Omental fat pad (tissue), 4 donors: Measurements from ENCODE around the gene CATSPER3. TPM values are rescaled to one million over a fixed set of nuclear protein-coding genes. Genes with fewer than 3 reads are reported as not detected.

Experiments used
- ATAC-seq: fragments of 150-250 bp; one replicate; pipeline ENCODE4 v1.9.1; 2016; ENCODE audit warnings: mild to moderate bottlenecking, moderate library complexity; ENCODE audit not compliant: low FRiP score
- DNase-seq: peaks from one replicate; pipeline ENCODE4 v3.0.0-alpha.2; 2019; ENCODE audit warnings: low spot score
- total RNA-seq, 4 donors: library from RNA; depleted of rRNA; stranded (reverse); fragments of >200 nt; gene quantifications; one replicate each; pipeline ENCODE4 v1.1.0, GENCODE V29; 2016
- TF ChIP-seq, protein P1 (sequence below), 3 donors: fragments of 450-650 bp; IDR thresholded peaks; one replicate each; pipeline ENCODE4 v1.5.1; 2016 to 2017; ENCODE audit warnings: antibody characterized with exemption in 3 of 3, mild to moderate bottlenecking in 3 of 3, moderate library complexity in 2 of 3

The CATSPER3 gene
- total RNA-seq, 4 donors from 2014 or later: 0.46 to 0.48 TPM; not detected in 2

DNA sequence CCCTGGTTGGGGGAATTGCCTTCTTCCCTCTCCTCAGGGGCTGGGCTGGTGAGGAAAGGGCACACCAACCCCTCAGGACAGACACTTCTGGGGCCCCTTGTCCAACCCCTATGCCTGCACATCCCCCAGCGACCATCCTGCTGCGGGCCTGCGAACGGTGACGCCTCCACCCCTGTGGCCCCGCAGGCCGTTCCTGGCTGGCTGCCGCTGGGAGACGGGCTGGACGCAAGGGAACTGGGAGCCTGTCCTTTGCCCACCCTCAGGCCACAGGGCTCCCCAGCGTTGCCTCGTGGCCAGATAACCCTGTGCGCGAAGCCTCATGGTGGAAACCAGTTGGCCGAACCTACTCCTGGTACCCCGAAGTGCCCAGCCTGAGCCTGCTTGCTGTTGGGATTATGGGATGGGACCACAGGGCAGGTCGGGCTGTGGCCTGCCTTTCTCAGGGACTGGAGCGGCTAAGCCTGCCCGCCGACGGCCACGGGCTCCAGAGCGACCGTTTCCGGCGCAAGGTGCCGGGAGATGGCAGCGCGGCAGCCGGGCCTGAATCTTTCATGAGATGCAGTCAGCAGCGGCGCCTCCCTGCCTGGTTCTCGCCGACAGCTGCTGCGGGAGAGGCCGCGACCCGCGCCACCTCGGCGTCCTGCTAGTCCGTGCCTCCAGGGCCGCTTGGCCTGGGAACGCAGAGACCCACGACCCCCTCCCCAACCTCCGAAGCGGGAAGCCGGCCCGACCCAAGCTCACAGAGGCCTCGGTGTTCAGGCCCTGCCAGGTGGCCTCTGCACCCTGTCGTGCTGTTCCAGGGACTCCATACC is 72.8 kb downstream of the CATSPER3 start:
- ATAC-seq (no peak), DNase-seq (no peak)
- TF ChIP-seq, protein P1, sequence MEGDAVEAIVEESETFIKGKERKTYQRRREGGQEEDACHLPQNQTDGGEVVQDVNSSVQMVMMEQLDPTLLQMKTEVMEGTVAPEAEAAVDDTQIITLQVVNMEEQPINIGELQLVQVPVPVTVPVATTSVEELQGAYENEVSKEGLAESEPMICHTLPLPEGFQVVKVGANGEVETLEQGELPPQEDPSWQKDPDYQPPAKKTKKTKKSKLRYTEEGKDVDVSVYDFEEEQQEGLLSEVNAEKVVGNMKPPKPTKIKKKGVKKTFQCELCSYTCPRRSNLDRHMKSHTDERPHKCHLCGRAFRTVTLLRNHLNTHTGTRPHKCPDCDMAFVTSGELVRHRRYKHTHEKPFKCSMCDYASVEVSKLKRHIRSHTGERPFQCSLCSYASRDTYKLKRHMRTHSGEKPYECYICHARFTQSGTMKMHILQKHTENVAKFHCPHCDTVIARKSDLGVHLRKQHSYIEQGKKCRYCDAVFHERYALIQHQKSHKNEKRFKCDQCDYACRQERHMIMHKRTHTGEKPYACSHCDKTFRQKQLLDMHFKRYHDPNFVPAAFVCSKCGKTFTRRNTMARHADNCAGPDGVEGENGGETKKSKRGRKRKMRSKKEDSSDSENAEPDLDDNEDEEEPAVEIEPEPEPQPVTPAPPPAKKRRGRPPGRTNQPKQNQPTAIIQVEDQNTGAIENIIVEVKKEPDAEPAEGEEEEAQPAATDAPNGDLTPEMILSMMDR (IDR thresholded peaks at IDR 0.05): no peak

DNA sequence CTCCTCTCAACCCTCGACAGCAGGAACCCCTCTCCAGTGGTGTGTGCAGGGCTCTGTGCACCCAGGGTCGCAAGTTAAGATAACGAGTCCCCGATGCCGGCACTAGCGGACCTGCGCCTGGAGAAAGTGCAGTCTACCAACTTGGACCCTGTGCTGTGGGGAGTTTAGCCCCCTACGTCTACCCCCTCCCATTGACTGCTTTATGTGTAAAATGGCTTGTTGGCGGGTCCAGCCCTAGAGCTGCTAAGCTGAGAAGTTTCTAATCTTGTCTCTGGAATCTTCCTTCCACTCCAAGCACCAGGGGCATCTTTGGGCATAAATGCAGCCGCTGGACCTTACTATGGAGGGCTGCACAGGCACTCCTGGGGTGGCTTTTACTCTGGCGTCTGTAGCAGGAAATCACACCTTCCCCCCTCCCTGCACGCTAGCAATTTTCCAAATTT is 73.5 kb downstream of the CATSPER3 start:
- DNase-seq (no peak), ATAC-seq (no peak)
- TF ChIP-seq, protein P1 (IDR thresholded peaks at IDR 0.05): no peak

DNA sequence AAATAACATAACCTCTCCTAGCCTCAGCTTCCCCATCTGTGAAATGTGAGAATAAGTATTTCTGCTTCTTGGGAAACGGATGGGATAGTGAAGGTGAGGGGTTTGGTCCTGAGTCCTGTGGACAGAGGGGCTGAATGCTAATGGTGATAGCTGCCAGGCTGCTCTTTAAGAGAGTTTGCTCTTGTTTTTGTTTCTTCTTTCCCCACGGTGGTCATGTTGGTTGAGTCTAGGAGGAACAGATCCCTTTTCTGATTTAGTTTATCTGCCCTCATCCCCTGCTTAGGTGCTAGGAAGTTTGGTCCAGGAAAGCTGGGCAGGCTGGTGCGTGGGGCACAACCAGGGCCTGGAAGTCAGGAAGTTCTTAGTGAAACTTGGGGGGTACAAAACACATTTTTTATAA is 74.0 kb downstream of the CATSPER3 start:
- no peak for DNase-seq
- no peak for ATAC-seq
- TF ChIP-seq, protein P1 (IDR thresholded peaks at IDR 0.05): no peak

DNA sequence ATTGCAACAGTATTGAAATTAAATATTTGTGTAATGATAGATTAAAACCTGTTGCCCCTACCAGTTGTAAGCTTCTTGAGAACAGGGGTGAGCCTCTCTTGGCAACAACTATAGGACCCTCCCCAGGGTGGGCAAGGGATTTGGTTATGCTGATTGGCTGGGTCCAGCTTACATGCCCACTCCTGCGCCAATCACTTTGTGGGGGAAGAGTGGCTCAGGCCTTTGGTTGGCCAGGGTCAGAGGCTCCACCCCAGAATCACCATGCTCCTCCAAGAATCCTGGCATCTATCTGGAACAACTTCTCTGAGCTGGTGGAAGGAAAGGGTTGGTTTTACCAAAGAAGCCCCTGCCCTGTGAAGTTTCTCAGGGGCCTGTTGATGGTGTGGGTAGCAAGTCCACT is 74.9 kb downstream of the CATSPER3 start:
- no peak for DNase-seq
- TF ChIP-seq, protein P1 (IDR thresholded peaks at IDR 0.05): no peak
- no peak for ATAC-seq

DNA sequence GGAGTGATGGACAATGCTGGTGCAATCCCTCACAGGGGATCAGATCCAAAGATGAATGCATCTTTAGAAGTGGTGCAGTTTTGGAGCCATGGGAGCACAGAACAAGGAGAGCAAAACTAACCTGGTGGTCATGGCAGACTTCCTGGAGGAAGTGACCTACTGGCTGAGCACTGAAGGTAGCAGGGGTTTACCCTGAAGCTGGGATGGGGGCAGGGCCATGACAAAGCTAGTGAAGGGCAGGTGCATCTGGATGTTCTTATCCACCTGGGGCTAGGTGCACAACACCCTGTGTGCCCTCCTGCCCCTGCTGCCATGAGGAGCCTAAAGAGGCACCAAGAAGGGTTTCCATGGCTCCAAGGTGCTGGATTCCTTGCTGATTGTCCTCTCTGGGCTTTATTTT is 77.8 kb downstream of the CATSPER3 start:
- ATAC-seq: no peak

DNA sequence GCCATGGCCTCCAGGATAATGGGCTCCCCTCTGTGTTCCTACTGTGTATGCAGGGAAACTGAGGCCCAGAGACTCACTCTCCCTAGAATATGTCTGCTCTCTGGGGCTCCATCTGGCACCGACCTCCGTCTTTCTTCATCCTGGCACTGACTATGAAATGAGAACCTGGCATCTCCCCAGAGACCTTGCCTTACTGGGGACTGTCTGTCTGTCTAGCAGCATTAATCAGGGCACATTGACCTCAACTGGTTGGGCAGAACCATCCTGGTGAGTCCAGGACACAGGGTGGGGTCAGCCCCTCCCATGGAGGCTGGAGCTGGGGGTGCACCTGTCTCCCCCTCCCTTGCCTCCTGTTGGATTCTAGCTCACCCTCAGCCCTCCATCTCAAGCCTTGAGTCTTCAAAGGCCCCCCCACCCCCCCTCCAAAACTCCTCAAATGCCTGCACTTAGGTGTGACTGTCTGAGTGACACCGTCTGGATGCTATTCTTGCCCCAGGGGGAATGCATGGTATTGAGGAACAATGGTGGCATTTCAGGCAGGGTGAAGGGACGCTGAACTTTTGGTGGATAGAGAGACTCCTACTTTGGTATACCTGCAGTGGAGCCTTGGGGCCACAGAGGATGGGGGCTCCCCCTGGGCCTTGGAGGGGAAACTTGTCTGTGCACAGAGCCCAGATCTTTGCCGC is 79.1 kb downstream of the CATSPER3 start:
- TF ChIP-seq, protein P1 (IDR thresholded peaks at IDR 0.05): no peak
- DNase-seq: no peak
- no peak for ATAC-seq

More for the DNA sequence above, 77.8 kb downstream of the CATSPER3 start:
- TF ChIP-seq, protein P1 (IDR thresholded peaks at IDR 0.05): no peak
- DNase-seq: no peak
